Lower lobe of right lung (tissue), 2 donors: ENCODE results near the gene UROS. TPM values are rescaled to one million over a fixed set of nuclear protein-coding genes. Genes with fewer than 3 reads are reported as not detected.

Experiments used
- ATAC-seq, 2 donors: fragments of 200-7000 bp; cut with Tn5 transposase; one replicate each; pipeline ENCODE4 v1.9.1; 2020 to 2022; ENCODE audit warnings: mild to moderate bottlenecking in 2 of 2, moderate library complexity in 2 of 2
- DNase-seq: peaks from one replicate; pipeline ENCODE4 v3.0.0-alpha.2; 2020
- H3K27ac ChIP-seq: fragments of 200-600 bp; one replicate; pipeline ENCODE4 v1.8.0; 2022
- H3K27me3 ChIP-seq: fragments of 200-600 bp; one replicate; pipeline ENCODE4 v1.8.0; 2022; ENCODE audit warnings: low read depth
- H3K36me3 ChIP-seq: fragments of 200-600 bp; one replicate; pipeline ENCODE4 v1.8.0; 2022; ENCODE audit warnings: mild to moderate bottlenecking
- H3K4me1 ChIP-seq: fragments of 200-600 bp; one replicate; pipeline ENCODE4 v1.8.0; 2022
- H3K4me3 ChIP-seq: fragments of 200-600 bp; one replicate; pipeline ENCODE4 v1.8.0; 2022; ENCODE audit warnings: mild to moderate bottlenecking
- H3K9me3 ChIP-seq: fragments of 200-600 bp; one replicate; pipeline ENCODE4 v1.8.0; 2022
- intact Hi-C: fragments of 100-400 bp; cut with DNase I; formaldehyde crosslinking; loops from one replicate; pipeline ENCODE4 v1.11.0; 2022
- total RNA-seq: library from RNA; stranded (reverse); fragmentation: NEBNext Ultra II Directional; extraction: Animal tissue kit (Norgen Biotek cat#: 25700); gene quantifications from one replicate; pipeline ENCODE4 v1.2.1, GENCODE V29; 2021
- TF ChIP-seq, protein P1 (sequence below): fragments of 200-600 bp; IDR thresholded peaks from one replicate; pipeline ENCODE4 v1.8.0; 2022; ENCODE audit warnings: antibody characterized with exemption, mild to moderate bottlenecking
- donor health status: DM: no; HTN: yes; CAD: no; lungs with severe emphysema.

Gene UROS
- total RNA-seq, 1 donor from 2014 or later, result 27.0 TPM

DNA sequence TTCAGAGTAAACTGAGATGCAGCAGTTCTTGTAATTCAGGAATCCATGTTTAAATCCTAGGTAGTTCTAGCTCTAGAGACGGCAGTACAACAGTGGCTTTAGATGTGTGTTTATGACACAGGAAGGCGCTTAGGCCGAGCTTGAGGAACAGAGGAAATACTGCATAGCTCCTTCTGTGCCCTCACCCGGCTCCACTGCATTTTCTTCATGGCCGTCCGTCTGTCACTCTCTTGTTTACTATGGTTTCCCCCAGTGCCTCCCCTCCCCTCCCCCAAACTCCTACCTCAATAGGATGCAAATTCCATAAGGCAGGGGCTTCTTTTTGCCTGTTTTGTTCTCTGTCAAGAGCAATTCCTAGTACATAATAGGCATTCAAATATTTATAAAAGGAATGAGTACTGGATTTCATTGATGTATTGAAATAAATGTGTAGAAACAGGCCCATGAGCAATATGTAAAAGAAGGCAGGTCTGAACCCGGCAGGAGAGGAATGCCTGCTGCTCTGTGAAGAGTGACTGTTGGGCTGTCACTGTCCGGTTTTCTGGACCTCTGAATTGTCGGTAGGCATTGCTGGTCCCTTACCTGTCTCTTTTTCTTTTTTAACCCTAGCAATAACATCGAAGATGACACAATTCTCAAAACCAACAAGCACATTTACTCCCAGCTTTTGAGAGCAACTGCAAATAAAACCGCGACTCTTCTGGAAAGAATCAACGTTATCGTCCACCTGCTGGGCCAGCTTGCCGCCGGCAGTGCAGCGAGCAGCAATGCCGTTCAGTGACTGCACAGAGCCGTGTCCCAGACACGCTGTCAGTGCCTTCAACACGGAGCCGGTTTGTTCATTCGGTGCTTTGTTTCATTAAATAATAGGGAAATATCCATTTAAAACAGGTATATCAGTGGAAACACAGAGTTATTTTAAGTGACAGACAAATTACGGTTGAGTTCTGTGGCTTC is 60.1 kb downstream of the UROS start:
- TF ChIP-seq, protein P1, sequence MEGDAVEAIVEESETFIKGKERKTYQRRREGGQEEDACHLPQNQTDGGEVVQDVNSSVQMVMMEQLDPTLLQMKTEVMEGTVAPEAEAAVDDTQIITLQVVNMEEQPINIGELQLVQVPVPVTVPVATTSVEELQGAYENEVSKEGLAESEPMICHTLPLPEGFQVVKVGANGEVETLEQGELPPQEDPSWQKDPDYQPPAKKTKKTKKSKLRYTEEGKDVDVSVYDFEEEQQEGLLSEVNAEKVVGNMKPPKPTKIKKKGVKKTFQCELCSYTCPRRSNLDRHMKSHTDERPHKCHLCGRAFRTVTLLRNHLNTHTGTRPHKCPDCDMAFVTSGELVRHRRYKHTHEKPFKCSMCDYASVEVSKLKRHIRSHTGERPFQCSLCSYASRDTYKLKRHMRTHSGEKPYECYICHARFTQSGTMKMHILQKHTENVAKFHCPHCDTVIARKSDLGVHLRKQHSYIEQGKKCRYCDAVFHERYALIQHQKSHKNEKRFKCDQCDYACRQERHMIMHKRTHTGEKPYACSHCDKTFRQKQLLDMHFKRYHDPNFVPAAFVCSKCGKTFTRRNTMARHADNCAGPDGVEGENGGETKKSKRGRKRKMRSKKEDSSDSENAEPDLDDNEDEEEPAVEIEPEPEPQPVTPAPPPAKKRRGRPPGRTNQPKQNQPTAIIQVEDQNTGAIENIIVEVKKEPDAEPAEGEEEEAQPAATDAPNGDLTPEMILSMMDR, result no peak
- Histone ChIP-seq H3K27ac (no peak overlapping the region), H3K4me3 (no peak overlapping the region), H3K4me1 (no peaks in the 10 kb centered on the region), H3K9me3 (no peaks in the 10 kb centered on the region), H3K27me3 (no peaks in the 10 kb centered on the region), H3K36me3 (peaks cover 72% of the 10 kb centered on the region)
- ATAC-seq, result no peak
- intact Hi-C loops, result no loop called here
- no peak for DNase-seq

DNA sequence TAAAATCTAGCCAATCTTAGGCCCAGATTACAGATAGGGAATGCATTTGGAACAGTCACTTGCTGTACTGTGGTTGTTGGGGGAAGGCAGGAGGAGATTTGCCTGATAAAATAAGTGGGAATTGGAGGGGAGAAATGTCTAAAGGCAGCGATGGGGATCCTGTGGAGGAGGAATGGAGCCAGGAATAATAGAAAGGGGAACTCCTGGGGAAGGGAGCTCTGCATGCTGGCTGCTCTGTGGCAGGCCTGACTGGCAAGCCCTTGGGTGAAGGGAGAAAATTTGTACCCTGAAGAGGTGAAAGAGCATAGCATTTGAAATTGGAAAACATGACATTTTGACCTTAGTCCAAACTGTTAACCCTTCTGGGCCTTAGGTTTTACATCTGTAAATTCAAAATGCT is 61.1 kb downstream of the UROS start:
- intact Hi-C loops, result no loop called here
- no peaks in the 10 kb centered on the region for H3K4me1 ChIP-seq
- H3K4me3 ChIP-seq, result no peak overlapping the region
- H3K36me3 ChIP-seq, result peaks cover 78% of the 10 kb centered on the region
- H3K27me3 ChIP-seq, result no peaks in the 10 kb centered on the region
- H3K9me3 ChIP-seq, result no peaks in the 10 kb centered on the region
- no peak overlapping the region for H3K27ac ChIP-seq
- TF ChIP-seq, protein P1, result no peak
- ATAC-seq, result no peak
- DNase-seq, result no peak

DNA sequence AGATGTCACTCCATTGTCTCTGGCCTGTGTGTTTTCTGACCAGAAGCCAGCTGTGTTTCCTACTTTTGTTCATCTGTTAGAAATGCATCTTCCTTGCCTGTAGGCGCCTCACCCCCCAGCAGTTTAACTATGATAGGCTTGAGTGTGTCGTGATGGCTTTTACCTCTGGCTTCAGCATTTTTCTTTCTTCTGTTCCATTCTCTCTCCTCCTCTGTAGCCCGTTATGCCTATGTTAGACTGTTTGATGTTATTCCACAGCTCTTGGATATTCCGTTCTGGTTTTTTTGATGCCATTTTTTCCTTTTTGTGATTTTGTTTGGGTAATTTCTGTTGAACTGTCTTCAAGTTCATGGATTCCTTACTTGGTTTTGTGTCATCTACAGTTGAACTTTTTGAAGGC is 65.3 kb downstream of the UROS start:
- no peaks in the 10 kb centered on the region for H3K27me3 ChIP-seq
- peaks cover 87% of the 10 kb centered on the region for H3K36me3 ChIP-seq
- no peak overlapping the region for H3K4me3 ChIP-seq
- ATAC-seq (no peak), DNase-seq (no peak)
- no peaks in the 10 kb centered on the region for H3K9me3 ChIP-seq
- intact Hi-C loops, result no loop called here
- no peaks in the 10 kb centered on the region for H3K4me1 ChIP-seq
- no peak overlapping the region for H3K27ac ChIP-seq
- TF ChIP-seq, protein P1, result no peak

DNA sequence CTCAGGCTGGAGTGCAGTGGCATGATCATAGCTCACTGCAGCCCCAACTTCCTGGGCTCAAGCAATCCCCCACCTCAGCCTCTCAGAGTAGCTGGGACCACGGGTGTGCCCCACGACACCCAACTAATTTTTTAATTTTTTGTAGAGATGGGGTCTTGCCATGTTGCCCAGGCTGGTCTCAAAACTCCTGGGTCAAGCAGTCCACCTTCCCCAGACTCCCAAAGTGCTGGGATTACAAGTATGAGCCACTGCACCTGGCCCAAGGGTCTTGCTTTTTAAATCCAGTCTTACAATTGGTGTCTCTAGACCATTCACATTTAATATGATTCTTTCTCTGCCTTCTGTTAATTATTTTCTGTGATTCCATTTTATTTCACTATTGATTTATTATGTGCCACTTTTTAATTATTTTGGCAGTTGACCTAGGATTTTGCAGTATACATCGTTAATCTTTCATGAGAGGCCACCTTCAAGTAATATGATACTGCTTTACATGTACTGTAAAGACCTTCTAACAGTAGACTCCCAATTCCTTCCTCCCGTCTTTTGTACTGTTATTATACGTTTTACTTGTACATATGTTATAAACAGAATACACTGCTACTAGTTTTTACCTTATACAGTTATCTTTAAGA is 66.1 kb downstream of the UROS start:
- H3K4me1 ChIP-seq, result no peaks in the 10 kb centered on the region
- TF ChIP-seq, protein P1, result no peak
- DNase-seq (no peak), ATAC-seq (no peak)
- no peak overlapping the region for H3K27ac ChIP-seq
- intact Hi-C loops, result no loop called here
- no peak overlapping the region for H3K4me3 ChIP-seq
- no peaks in the 10 kb centered on the region for H3K9me3 ChIP-seq
- H3K36me3 ChIP-seq, result peaks cover 87% of the 10 kb centered on the region
- no peaks in the 10 kb centered on the region for H3K27me3 ChIP-seq

DNA sequence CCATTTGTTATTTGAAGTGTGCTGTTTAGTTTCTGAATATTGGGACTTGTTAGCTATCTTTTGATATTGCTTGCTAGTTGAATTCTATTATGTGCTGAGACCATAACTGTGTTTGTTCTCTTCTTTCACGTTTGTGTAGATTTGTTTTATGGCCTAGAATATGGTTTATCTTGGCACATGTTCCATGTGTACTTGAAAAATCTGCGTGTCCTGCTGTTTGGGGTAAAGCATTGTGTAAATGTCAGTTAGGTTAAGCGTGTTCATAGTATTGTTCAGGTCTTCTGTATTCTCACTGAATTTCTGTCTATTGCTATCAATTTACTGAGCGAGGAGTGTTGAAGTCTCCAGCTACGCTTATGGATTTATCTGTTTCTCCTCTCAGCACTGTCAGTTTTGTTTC is 66.9 kb downstream of the UROS start:
- H3K9me3 ChIP-seq, result no peaks in the 10 kb centered on the region
- H3K27me3 ChIP-seq, result no peaks in the 10 kb centered on the region
- TF ChIP-seq, protein P1, result no peak
- DNase-seq (no peak), ATAC-seq (no peak)
- no peak overlapping the region for H3K27ac ChIP-seq
- H3K4me1 ChIP-seq, result no peaks in the 10 kb centered on the region
- peaks cover 88% of the 10 kb centered on the region for H3K36me3 ChIP-seq
- no peak overlapping the region for H3K4me3 ChIP-seq
- intact Hi-C loops, result no loop called here
